GM10847 (cell line): ENCODE results near the gene IKZF3.

Experiments used
- POLR2A ChIP-seq: IDR thresholded peaks from 2 replicates; pipeline ENCODE4 v1.6.1; 2011; ENCODE audit not compliant: insufficient read length; ENCODE audit errors: extremely low read depth

IKZF3 gene

GRCh38 chr17:39756380-39757079, 107.6 kb downstream of the IKZF3 start:
- TF ChIP-seq POLR2A: peak; percentile 4

- TF ChIP-seq POLR2A: peak; percentile 15
These were observed 108.3 kb downstream of the IKZF3 start for GRCh38 chr17:39755554-39756379.

GRCh38 chr17:39754958-39755553, 109.1 kb downstream of the IKZF3 start:
- no peak for TF ChIP-seq POLR2A

- peak; percentile 48 for TF ChIP-seq POLR2A
These were observed 109.8 kb downstream of the IKZF3 start for GRCh38 chr17:39754161-39754957.

GRCh38 chr17:39753514-39754160, 110.5 kb downstream of the IKZF3 start:
- TF ChIP-seq POLR2A: no peak

GRCh38 chr17:39752241-39752881, 111.8 kb downstream of the IKZF3 start:
- TF ChIP-seq POLR2A: no peak

- no peak for TF ChIP-seq POLR2A
These were observed 112.5 kb downstream of the IKZF3 start for GRCh38 chr17:39751637-39752036.

DNA sequence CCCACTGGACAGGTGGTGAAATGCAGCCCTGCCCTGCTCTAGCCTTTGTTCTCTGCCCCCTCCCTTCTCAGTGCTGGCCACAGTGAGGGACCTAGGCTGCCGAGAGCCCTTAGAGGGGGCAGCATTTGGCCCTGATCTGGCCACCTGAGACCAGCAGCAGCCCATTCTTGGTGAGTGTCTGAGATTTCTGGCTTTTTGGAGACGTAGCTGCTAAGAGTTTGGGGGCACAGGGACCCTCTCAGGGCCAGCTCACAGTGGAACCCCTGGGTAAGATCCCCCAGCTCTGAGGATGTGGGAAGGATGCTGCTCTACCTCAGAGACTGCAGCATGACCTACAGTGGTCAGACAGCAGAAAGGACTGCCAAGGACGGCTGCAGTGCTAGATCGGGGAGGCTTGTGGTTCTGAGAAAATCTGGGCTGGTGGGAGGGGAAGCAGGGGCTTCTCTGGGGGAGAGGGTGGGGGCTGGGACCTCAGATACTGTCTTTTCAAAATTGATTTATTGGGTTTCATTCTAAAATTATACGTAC, 113.0 kb downstream of the IKZF3 start:
- no peak for TF ChIP-seq POLR2A

- no peak for TF ChIP-seq POLR2A
These were observed 113.7 kb downstream of the IKZF3 start for GRCh38 chr17:39750131-39751015.

GRCh38 chr17:39747745-39748144, 116.4 kb downstream of the IKZF3 start:
- no peak for TF ChIP-seq POLR2A

DNA sequence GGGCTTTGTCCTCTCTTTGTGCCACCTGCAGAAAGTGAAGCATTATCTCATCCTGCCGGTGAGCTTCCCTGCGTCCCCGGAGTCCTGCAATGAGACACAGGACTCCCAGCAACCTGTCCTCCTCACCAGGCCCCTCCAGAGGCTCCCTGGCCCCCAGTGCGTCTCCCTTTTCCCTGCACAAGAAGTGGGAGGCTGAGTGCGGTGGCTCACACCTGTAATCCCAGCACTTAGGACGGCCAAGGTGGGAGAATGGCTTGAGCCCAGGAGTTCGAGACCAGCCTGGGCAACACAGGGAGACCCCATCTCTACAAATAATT, 118.0 kb downstream of the IKZF3 start:
- TF ChIP-seq POLR2A: no peak

GRCh38 chr17:39745335-39746144, 118.6 kb downstream of the IKZF3 start:
- no peak for TF ChIP-seq POLR2A

GRCh38 chr17:39744836-39745215, 119.3 kb downstream of the IKZF3 start:
- TF ChIP-seq POLR2A: no peak
